NB4 (cell line): Measurements from ENCODE around the gene CAPN14.

Source experiments
- POLR2A ChIP-seq: IDR thresholded peaks from 2 replicates; pipeline ENCODE4 v1.6.1; 2011; ENCODE audit warnings: mild to moderate bottlenecking; ENCODE audit not compliant: insufficient read length; ENCODE audit errors: extremely low read depth
- TF ChIP-seq, protein P1 (sequence below): IDR thresholded peaks from one replicate; pipeline ENCODE4 v1.5.1; 2012; ENCODE audit warnings: low read depth, low read length

DNA sequence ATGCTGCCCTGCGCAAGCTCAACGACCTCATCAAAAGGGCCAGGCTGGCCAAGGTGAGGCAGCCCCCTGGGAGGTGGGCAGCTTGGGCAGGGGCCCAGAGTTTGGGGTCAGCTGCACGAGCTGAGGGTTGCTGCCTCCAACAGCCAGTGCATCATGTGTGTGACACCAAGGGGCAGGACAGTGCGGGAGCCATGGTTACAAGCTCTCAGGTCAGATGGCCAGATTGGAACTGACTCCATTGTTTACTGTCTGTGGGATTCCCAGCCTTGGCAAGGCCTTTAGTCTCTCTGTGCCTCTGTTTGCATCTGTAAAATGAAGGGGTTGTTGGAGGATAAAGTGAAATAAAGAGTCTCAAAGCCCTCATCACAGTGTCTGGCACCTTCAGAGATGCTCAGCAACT is 43.6 kb upstream of the CAPN14 start:
- TF ChIP-seq, protein P1, sequence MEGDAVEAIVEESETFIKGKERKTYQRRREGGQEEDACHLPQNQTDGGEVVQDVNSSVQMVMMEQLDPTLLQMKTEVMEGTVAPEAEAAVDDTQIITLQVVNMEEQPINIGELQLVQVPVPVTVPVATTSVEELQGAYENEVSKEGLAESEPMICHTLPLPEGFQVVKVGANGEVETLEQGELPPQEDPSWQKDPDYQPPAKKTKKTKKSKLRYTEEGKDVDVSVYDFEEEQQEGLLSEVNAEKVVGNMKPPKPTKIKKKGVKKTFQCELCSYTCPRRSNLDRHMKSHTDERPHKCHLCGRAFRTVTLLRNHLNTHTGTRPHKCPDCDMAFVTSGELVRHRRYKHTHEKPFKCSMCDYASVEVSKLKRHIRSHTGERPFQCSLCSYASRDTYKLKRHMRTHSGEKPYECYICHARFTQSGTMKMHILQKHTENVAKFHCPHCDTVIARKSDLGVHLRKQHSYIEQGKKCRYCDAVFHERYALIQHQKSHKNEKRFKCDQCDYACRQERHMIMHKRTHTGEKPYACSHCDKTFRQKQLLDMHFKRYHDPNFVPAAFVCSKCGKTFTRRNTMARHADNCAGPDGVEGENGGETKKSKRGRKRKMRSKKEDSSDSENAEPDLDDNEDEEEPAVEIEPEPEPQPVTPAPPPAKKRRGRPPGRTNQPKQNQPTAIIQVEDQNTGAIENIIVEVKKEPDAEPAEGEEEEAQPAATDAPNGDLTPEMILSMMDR: no peak
- no peak for TF ChIP-seq POLR2A
